Gastroesophageal sphincter (tissue), 3 donors: ENCODE data around the gene MEOX1.

ENCODE experiments used
- CTCF ChIP-seq, 4 experiments: fragments of 200-600 bp in 2 of 4; fragments of 450-650 bp in 2 of 4; sonication (generic) in 1 of 4; IDR thresholded peaks; one replicate each; pipeline ENCODE4 v1.5.1; 2017 to 2019; ENCODE audit warnings: antibody characterized with exemption in 4 of 4, mild to moderate bottlenecking in 2 of 4, moderate library complexity in 2 of 4
- EP300 ChIP-seq: sonication (generic); formaldehyde crosslinking; IDR thresholded peaks from one replicate; pipeline ENCODE4 v1.6.1; 2017; ENCODE audit warnings: antibody characterized with exemption, mild to moderate bottlenecking

DNA sequence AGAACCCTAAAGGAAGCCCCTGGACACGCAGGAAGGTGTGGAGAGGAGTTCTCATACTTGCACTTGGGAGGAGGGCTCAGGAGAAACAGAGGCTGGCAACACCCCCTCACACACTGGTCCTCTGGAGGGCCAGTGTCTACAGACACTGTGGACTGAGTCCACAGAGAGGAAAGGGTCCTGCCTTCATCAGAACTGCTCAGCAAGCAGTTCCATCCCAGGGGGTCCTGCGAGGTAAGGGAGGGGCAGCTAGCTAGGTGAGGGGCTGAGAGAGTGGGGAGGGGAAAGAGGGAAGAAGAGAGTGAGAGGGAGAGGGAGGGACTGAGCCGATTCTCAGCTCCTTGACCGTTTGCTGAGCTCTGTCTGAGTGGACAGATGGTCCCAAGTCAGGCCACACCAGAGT lies 17.7 kb upstream of the MEOX1 start:
- TF ChIP-seq CTCF (IDR thresholded peaks at IDR 0.05) (no peak), EP300 (no peak)
